GM06990 (cell line): ENCODE results near the gene FLACC1.

ENCODE experiments used
- DNase-seq: peaks from one replicate; pipeline ENCODE4 v3.0.0-alpha.2; 2011; ENCODE audit not compliant: insufficient read length; ENCODE audit errors: extremely low read depth
- H3K27me3 ChIP-seq: replicated peaks from 2 replicates; pipeline ENCODE4 v1.6.0; 2011; ENCODE audit warnings: low read length; ENCODE audit not compliant: control insufficient read depth, insufficient read depth
- H3K36me3 ChIP-seq: 2 replicates; pipeline ENCODE4 v1.5.1; 2011; ENCODE audit warnings: low read length; ENCODE audit not compliant: control insufficient read depth, insufficient read depth
- H3K4me3 ChIP-seq: replicated peaks from 2 replicates; pipeline ENCODE4 v1.5.1; 2011; ENCODE audit warnings: low read depth, mild to moderate bottlenecking, control low read depth, low read length
- TF ChIP-seq, protein P1 (sequence below): IDR thresholded peaks from 2 replicates; pipeline ENCODE4 v1.5.1; 2011; ENCODE audit warnings: low read length, control low read depth, mild to moderate bottlenecking, inconsistent platforms; ENCODE audit not compliant: insufficient read depth, poor library complexity, severe bottlenecking

The FLACC1 gene

DNA sequence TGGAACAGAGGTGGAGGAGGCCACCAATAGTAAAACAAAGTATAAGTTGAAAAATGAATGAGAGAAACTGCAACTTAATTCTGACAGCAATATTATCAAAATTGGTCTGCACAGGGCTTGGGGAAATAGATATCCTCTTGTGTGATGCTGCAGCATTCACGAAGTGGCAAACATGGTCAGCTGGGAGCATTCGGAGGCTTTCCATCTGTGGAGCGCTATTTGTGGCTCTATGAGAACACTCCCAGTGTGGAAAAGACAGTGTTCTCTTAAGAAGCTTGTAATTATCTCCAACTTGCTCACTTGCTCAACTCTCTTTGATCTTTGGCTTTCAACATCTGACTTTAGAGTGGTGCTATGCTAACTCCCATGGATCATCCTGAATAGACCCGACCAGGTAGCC lies 3.1 kb upstream of the FLACC1 start:
- no peak for DNase-seq
- Histone ChIP-seq H3K27me3 (no peaks in the 10 kb centered on the region), H3K36me3 (no peaks in the 10 kb centered on the region; the same call in 1 of the 2 replicates), H3K4me3 (no peak overlapping the region)
- TF ChIP-seq, protein P1, sequence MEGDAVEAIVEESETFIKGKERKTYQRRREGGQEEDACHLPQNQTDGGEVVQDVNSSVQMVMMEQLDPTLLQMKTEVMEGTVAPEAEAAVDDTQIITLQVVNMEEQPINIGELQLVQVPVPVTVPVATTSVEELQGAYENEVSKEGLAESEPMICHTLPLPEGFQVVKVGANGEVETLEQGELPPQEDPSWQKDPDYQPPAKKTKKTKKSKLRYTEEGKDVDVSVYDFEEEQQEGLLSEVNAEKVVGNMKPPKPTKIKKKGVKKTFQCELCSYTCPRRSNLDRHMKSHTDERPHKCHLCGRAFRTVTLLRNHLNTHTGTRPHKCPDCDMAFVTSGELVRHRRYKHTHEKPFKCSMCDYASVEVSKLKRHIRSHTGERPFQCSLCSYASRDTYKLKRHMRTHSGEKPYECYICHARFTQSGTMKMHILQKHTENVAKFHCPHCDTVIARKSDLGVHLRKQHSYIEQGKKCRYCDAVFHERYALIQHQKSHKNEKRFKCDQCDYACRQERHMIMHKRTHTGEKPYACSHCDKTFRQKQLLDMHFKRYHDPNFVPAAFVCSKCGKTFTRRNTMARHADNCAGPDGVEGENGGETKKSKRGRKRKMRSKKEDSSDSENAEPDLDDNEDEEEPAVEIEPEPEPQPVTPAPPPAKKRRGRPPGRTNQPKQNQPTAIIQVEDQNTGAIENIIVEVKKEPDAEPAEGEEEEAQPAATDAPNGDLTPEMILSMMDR: no peak

DNA sequence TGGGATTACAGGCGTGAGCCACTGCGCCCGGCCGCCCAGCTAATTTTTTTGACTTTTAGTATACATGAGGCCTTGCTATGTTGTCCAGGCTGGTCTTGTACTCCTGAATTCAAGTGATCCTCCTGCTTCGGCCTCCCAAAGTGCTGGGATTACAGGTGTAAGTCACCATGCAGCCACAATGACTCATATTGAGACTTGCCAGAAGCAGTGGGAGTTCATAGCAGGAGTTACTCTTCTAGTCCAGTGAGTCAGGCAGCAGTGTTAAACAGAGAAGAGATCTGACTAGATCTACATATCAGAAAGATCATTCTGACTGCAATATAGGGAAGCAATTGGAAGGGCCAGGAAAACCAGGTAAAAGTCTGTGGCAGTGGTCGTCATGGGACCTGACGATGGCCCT lies 1.5 kb upstream of the FLACC1 start:
- no peaks in the 10 kb centered on the region for H3K27me3 ChIP-seq
- no peak for DNase-seq

DNA sequence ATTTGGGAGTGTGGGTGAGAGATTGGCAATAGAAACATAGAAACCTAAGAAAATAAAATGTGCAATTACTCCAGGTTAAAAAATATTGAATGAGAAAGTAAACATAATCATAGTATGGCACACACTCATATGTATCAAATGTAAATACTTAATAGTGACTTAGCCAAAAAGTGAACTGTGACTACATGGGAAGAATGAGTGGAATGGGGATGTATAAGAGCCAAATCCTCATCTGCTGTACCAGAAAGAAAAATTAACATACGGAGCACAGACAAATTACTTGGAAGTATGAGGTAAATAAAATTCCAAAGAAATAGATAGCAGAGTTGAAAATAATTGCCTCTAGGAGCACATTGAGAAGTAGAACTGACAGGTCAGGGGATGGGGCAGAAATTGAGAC lies 4.0 kb downstream of the FLACC1 start:
- Histone ChIP-seq H3K36me3 (no peaks in the 10 kb centered on the region), H3K27me3 (no peaks in the 10 kb centered on the region), H3K4me3 (no peak overlapping the region)
- TF ChIP-seq, protein P1: no peak
- DNase-seq: no peak

More for the DNA sequence above, 1.5 kb upstream of the FLACC1 start:
- TF ChIP-seq, protein P1: no peak
- Histone ChIP-seq H3K4me3 (no peak overlapping the region), H3K36me3 (no peaks in the 10 kb centered on the region; the same call in 1 of the 2 replicates)

DNA sequence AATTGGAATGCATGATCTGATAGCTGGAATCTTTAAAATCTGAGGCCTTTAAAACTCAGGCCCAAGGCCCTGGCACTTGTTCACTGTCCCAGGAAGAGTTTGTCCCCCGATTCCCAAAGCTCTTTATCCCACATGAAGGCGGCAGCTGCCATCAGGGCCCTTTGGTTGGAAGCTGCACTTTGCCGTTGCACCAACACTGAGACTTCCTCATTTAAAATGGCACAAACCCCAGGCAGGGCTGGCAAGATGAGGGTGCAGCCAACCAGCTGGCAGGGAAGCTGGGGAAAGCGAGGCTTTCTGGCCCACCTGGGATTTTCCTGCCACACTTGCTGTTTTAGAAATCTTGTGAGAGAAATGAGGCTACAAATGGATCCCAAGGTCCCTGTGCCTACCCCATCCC lies 6.3 kb downstream of the FLACC1 start:
- H3K27me3 ChIP-seq: no peaks in the 10 kb centered on the region
- TF ChIP-seq, protein P1: no peak
- H3K4me3 ChIP-seq: no peak overlapping the region
- no peak for DNase-seq
- H3K36me3 ChIP-seq: no peaks in the 10 kb centered on the region

DNA sequence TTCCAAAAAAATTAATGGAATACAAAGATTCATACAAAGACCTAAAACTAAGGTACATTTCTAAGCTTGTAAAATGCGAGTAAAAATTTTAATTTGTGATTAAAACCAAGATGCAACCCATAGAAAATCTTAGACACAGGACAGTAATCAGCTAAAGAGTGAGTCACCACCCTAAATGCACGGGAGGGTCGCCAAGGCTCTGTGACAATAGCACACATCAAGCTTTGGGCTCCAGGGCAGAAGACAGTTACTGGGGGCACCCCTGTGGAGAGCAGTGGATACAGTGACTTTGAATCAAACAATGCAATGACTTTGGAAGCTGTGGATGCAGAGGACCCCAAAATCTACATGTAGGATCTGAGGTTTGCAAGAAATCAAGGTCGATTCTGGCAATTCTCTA lies 7.5 kb downstream of the FLACC1 start:
- H3K27me3 ChIP-seq: no peaks in the 10 kb centered on the region
- TF ChIP-seq, protein P1: no peak
- no peak overlapping the region for H3K4me3 ChIP-seq
- no peak for DNase-seq
- H3K36me3 ChIP-seq: no peaks in the 10 kb centered on the region

DNA sequence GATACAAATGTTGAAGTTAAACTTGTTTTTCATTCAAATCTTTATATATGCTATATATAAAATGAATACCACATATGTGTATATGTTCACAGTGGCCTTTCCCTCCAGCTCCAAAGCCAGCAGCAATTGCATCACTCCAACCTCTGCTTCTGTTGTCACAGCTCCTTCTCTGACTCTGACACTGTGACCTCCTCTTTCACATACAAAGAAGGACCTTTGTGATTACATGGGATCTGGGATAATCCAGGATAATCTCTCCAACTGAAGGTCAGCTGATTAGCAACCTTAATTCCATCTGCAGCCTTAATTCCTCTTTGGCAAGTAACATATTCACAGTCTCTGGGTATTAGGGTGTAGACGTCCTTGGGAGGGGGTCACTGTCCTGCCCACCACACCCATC lies 8.4 kb downstream of the FLACC1 start:
- no peak overlapping the region for H3K4me3 ChIP-seq
- TF ChIP-seq, protein P1: no peak

More for the DNA sequence above, 8.4 kb downstream of the FLACC1 start:
- DNase-seq: no peak
- no peaks in the 10 kb centered on the region for H3K27me3 ChIP-seq
- H3K36me3 ChIP-seq: no peaks in the 10 kb centered on the region
